Anterior cingulate cortex (tissue), 58 donors: ENCODE results near the gene ACER2.
"Not testable (repeated sequence)": the region's sequence is repeated elsewhere in the genome, so short reads cannot be mapped to it uniquely, and the experiment has no call there.

Experiments
- DNase-seq, 58 donors: peaks; one replicate each; lab custom pipeline; 2025; lab: John Stamatoyannopoulos, UW

Gene ACER2

GRCh38 chr9:19408693-19409400 is at the start of gene ACER2:
ACER2 (plus strand) TSS chr9:19409009; CDS start chr9:19409085, 76 bp downstream.
- peak; percentile 50 to 97 (median 86) for DNase-seq

GRCh38 chr9:19369107-19369506 is 39.7 kb upstream of the ACER2 start:
- DNase-seq, result no peak

GRCh38 chr9:19371942-19372341 is 36.9 kb upstream of the ACER2 start:
- DNase-seq, result peak in 2 of 58 donors; percentile 2 to 11

GRCh38 chr9:19372567-19372966 is 36.2 kb upstream of the ACER2 start:
- DNase-seq, result no peak

GRCh38 chr9:19373527-19373926 is 35.3 kb upstream of the ACER2 start:
- no peak for DNase-seq

GRCh38 chr9:19375538-19375937 is 33.3 kb upstream of the ACER2 start:
- no peak for DNase-seq

- DNase-seq, result no peak
These were observed 31.9 kb upstream of the ACER2 start for GRCh38 chr9:19376931-19377330.

GRCh38 chr9:19378164-19378563 is 30.6 kb upstream of the ACER2 start:
- DNase-seq, result no peak

GRCh38 chr9:19378647-19379046 is 30.2 kb upstream of the ACER2 start:
- DNase-seq, result no peak

GRCh38 chr9:19379283-19379682 is 29.5 kb upstream of the ACER2 start:
- DNase-seq, result peak in 1 of 58 donors; percentile 1

GRCh38 chr9:19379697-19380046 is 29.1 kb upstream of the ACER2 start:
- peak in 11 of 58 donors; percentile 25 to 70 (median 55) for DNase-seq

- no peak for DNase-seq
These were observed 28.1 kb upstream of the ACER2 start for GRCh38 chr9:19380826-19381075.

GRCh38 chr9:19381656-19382055 is 27.2 kb upstream of the ACER2 start:
- DNase-seq, result no peak

- not testable (repeated sequence) for DNase-seq
These were observed 23.6 kb upstream of the ACER2 start for GRCh38 chr9:19385212-19385611.

- no peak for DNase-seq
These were observed 22.9 kb upstream of the ACER2 start for GRCh38 chr9:19385786-19386501.

GRCh38 chr9:19386502-19387044 is 22.2 kb upstream of the ACER2 start:
- no peak for DNase-seq

- no peak for DNase-seq
These were observed 21.5 kb upstream of the ACER2 start for GRCh38 chr9:19387317-19387716.

- not testable (repeated sequence) for DNase-seq
These were observed 19.3 kb upstream of the ACER2 start for GRCh38 chr9:19389539-19389938.

GRCh38 chr9:19397845-19398244 is 11.0 kb upstream of the ACER2 start:
- DNase-seq, result no peak

GRCh38 chr9:19403231-19403630 is 5.6 kb upstream of the ACER2 start:
- DNase-seq, result not testable (repeated sequence)

GRCh38 chr9:19404283-19405075 is 4.3 kb upstream of the ACER2 start:
- no peak for DNase-seq
